Bronchial epithelial cell (primary cell): Measurements from ENCODE around the gene TMEM54. TPM values are rescaled to one million over a fixed set of nuclear protein-coding genes. Genes with fewer than 3 reads are reported as not detected.
A peak's percentile ranks its signal among the peaks of the same experiment; 100 is the strongest.

Experiments used
- DNase-seq: peaks from one replicate; pipeline ENCODE4 v3.0.0-alpha.2; 2010; ENCODE audit warnings: low read depth
- FAIRE-seq: peaks from 2 replicates; lab custom pipeline; 2011; peaks lifted over from hg19 to GRCh38; lab: Jason Lieb, UNC
- H3K27me3 ChIP-seq: 2 replicates; pipeline ENCODE4 v1.5.1; 2011; ENCODE audit warnings: low read length; ENCODE audit not compliant: control insufficient read depth, insufficient read depth
- H3K36me3 ChIP-seq: 2 replicates; pipeline ENCODE4 v1.5.1; 2011; ENCODE audit warnings: low read length; ENCODE audit not compliant: control insufficient read depth, insufficient read depth
- H3K4me3 ChIP-seq: 2 replicates; pipeline ENCODE4 v1.5.1; 2011; ENCODE audit warnings: mild to moderate bottlenecking, low read depth, low read length, control low read depth
- total RNA-seq: library from RNA; depleted of rRNA; stranded (reverse); fragments of >200 nt; gene quantifications from 2 replicates; pipeline ENCODE4 v1.2.1, GENCODE V29; 2014
- TF ChIP-seq, protein P1 (sequence below): IDR thresholded peaks from 2 replicates; pipeline ENCODE4 v1.5.1; 2011; ENCODE audit warnings: mild to moderate bottlenecking, moderate library complexity, low read length, control low read depth, inconsistent platforms; ENCODE audit not compliant: insufficient read depth, severe bottlenecking

TMEM54 gene
- total RNA-seq, 1 donor from 2014 or later = 112 TPM

DNA sequence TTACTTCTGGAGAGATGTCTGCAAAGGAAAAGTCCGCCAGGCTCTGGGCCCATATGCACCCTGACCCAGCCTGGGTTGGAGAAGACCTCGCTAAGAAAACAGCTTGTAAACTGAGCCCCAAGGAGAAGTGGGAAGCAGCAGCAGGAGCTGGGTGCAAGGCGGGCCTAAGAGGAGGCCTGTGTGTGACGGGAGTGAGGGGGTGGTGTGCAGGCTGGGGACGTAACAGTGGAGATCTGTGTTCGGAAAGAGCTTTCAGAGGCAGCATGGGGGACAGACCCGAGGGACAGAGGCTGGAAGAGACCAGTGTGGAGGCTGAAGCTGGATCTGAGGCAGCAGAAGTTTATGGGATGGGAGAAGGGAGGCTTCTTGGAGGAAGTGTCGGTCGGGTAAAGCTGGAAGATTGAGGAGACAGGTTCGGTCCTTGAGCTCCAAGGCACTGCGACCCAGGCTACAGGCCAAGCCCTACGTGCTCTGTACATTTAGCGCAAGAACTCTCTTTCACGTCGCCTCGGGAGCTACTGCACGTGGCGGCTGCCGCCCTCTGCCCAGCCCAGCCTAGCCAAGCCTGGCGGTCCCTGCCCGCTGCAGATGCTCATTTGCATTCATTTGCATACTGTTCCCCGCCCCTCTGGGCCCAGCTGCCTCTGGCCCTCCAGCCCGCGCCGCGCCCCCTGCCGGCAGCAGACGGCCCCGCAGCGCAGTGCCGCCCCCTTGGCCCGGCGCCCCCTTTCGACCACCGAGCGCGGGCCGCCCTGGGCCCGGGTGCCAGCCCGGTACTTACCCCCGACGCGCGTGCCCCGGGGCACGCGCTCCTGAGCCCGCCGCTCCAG, 8.6 kb downstream of the TMEM54 start:
- DNase-seq = no peak
- TF ChIP-seq, protein P1, sequence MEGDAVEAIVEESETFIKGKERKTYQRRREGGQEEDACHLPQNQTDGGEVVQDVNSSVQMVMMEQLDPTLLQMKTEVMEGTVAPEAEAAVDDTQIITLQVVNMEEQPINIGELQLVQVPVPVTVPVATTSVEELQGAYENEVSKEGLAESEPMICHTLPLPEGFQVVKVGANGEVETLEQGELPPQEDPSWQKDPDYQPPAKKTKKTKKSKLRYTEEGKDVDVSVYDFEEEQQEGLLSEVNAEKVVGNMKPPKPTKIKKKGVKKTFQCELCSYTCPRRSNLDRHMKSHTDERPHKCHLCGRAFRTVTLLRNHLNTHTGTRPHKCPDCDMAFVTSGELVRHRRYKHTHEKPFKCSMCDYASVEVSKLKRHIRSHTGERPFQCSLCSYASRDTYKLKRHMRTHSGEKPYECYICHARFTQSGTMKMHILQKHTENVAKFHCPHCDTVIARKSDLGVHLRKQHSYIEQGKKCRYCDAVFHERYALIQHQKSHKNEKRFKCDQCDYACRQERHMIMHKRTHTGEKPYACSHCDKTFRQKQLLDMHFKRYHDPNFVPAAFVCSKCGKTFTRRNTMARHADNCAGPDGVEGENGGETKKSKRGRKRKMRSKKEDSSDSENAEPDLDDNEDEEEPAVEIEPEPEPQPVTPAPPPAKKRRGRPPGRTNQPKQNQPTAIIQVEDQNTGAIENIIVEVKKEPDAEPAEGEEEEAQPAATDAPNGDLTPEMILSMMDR = peak; percentile 42
- Histone ChIP-seq H3K27me3 (peaks cover 2% of the 10 kb centered on the region), H3K36me3 (peaks cover 7% of the 10 kb centered on the region), H3K4me3 (peak overlapping the region; percentile 29)
- FAIRE-seq = no peak

DNA sequence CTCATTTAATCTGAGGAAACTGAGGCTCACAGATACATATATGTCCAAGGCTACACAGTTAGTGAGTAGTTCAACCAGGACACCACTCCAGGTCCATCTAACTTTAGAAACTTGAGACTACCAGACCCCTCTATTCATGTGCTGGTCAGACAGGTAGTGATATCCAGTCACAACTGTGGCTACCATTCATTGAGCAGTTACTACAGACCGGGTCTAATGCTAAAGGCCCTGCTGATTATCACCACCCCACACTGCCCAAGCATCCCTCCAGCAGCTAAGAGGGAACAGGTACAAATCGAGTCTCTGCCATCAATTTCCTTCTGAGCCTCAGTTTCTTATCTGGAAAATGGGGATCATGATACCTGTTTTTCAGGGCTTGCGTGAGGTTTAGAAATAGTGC, 9.6 kb downstream of the TMEM54 start:
- TF ChIP-seq, protein P1 = no peak
- no peak for FAIRE-seq
- H3K4me3 ChIP-seq = no peak overlapping the region
- no peak for DNase-seq
- H3K36me3 ChIP-seq = peaks cover 7% of the 10 kb centered on the region
- H3K27me3 ChIP-seq = peaks cover 4% of the 10 kb centered on the region

- H3K27me3 ChIP-seq = peaks cover 5% of the 10 kb centered on the region
- peak; percentile 13 for FAIRE-seq
- H3K36me3 ChIP-seq = peaks cover 7% of the 10 kb centered on the region
- DNase-seq = no peak
- no peak overlapping the region for H3K4me3 ChIP-seq
- TF ChIP-seq, protein P1 = no peak
Measured at GRCh38 chr1:32891241-32891570, 10.0 kb downstream of the TMEM54 start.

DNA sequence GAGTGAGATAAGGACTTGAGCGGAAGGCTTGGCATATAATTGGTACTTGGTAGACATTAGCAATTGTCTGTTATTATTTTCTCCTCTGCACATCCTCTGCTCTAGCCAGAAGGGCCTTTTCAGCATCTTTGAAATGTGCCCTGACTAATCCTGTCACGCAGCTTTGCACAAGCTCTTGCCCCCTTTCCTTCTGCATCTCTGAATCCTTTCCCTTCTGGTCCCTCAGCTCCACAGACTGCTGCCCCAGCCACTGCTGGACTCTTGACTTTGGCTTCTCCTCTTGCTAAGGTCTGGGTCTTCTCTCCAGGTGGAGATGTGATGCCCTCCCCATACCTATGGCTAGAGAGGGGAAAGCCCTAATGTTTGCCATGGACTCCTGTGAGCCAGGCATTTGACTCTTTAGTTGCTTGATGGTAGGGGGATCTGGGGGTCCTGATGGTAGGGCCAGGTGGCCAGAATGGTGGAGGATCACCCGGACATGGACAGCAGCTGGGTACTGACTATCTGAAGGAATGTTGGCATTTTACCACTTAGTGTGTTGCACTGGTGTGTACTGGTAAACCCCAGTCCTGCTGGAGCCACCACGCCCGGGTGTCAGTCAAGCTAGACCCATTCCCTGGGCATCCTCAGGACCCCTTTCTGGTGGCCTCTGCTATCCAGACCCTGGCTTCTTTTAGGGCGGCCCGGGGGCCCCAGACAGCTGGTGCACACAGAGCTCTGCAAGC, 10.5 kb downstream of the TMEM54 start:
- H3K4me3 ChIP-seq = no peak overlapping the region
- DNase-seq (no peak), FAIRE-seq (peak; percentile 7)
- peaks cover 7% of the 10 kb centered on the region for H3K27me3 ChIP-seq
- TF ChIP-seq, protein P1 = no peak
- peaks cover 4% of the 10 kb centered on the region for H3K36me3 ChIP-seq

DNA sequence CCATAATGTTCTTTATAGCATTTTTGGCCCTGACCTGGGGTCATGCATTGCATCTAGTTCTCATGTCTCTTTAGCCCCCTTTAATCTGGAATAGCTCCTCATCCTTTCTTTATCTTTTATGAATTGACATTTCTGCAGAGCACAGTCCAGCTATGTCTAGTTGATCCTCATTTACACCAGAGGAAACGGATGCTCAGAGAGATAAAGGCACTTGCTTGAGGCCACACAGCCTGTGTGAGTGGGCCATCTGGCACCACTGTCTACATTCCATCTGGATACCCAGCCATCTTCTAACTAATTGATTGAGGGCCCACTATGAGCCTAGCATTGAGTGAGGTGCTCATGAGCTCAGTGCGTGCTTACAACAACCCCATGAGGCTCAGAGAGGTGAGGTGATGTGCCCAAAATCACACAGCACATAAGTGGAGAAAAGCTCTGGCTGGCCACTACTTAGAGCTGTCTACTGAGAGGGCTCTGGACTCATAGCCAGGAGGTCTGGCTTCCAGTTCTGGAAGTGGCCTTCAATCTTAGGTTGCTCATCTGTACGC, 11.4 kb downstream of the TMEM54 start:
- H3K27me3 ChIP-seq = peaks cover 12% of the 10 kb centered on the region
- no peak overlapping the region for H3K4me3 ChIP-seq
- no peak for FAIRE-seq
- H3K36me3 ChIP-seq = peaks cover 1% of the 10 kb centered on the region
- TF ChIP-seq, protein P1 = no peak
- DNase-seq = no peak
